GM12874 (cell line): ENCODE measurements around the gene SERPINE1.

Source experiments
- TF ChIP-seq, protein P1 (sequence below): IDR thresholded peaks from 2 replicates; pipeline ENCODE4 v1.5.1; 2011; ENCODE audit warnings: low read depth, mild to moderate bottlenecking, control low read depth, low read length, moderate library complexity; ENCODE audit not compliant: insufficient read depth

The SERPINE1 gene

DNA sequence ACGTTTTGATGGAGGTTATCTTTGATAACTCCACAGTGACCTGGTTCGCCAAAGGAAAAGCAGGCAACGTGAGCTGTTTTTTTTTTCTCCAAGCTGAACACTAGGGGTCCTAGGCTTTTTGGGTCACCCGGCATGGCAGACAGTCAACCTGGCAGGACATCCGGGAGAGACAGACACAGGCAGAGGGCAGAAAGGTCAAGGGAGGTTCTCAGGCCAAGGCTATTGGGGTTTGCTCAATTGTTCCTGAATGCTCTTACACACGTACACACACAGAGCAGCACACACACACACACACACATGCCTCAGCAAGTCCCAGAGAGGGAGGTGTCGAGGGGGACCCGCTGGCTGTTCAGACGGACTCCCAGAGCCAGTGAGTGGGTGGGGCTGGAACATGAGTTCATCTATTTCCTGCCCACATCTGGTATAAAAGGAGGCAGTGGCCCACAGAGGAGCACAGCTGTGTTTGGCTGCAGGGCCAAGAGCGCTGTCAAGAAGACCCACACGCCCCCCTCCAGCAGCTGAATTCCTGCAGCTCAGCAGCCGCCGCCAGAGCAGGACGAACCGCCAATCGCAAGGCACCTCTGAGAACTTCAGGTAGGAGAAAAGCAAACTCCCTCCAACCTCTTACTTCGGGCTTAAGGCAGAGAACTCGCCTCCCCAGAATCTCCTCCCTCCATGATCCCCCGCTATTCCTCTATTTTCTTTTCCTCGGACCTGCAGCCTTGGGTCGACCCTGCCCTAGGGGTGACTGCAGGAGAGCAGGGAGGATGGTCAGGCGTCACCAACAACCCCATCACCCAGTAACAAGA, at the start of gene SERPINE1:
SERPINE1 (plus strand) TSS at position 454 of the 809 bp plus-strand sequence. CDS start 1,290 bp downstream, outside the sequence.
- TF ChIP-seq, protein P1, sequence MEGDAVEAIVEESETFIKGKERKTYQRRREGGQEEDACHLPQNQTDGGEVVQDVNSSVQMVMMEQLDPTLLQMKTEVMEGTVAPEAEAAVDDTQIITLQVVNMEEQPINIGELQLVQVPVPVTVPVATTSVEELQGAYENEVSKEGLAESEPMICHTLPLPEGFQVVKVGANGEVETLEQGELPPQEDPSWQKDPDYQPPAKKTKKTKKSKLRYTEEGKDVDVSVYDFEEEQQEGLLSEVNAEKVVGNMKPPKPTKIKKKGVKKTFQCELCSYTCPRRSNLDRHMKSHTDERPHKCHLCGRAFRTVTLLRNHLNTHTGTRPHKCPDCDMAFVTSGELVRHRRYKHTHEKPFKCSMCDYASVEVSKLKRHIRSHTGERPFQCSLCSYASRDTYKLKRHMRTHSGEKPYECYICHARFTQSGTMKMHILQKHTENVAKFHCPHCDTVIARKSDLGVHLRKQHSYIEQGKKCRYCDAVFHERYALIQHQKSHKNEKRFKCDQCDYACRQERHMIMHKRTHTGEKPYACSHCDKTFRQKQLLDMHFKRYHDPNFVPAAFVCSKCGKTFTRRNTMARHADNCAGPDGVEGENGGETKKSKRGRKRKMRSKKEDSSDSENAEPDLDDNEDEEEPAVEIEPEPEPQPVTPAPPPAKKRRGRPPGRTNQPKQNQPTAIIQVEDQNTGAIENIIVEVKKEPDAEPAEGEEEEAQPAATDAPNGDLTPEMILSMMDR, result peak; percentile 31; the same call in 1 of the 2 replicates

DNA sequence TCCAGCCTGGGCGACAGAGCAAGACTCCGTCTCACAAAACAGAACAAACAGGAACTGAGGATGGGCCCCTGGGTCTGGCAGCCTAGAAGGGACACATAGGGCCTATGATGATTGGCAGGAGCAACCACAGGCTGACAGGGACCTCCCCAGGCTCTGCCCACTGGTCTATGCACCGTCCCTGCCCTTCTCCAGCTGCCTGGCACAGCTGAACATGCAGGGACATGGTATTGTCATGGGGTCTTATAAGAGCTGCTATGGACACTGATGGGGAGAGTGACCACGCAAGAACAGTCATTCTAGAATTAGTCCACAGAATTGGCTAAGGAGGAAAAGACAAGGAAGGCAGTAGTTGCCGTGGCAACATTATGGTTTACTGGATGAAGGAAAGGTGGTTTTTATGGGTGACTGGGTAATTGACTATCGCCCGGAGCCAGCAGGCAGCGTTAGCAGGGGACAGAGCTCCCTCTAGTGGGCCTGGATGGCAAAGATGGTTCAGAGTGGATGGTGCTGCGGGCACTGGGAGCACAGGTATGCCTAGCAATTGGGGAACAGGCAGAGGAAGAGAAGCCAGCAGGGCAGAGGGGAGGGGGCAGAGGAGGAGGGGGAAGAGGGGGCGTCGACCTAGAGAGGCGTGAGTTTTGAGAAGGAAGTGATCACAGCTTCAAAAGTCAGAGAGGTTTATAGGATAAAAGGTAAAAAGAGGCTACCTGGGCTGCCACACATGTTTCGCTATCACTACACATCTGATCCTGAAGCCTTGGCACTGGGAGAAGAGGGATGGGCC, 49.4 kb upstream of the SERPINE1 start:
- TF ChIP-seq, protein P1, result peak; percentile 96

DNA sequence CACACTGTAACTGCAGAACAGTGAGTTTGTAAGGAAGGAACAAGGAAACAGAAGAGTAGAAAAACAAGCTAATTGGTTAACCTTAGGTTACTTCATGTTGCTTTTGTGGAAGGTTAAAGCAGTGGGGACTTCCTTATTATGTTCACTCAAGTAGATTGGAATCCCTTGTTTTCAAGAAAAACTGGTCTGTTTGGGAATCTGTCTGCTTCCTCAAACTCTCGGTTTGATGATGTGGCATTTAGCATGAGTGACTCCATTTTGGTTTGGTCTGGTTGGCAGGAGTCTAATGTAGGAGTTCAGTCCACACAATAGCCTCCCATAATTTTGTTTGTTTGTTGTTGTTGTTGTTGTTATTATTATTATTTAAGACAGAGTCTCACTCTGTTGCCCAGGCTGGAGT, 45.5 kb upstream of the SERPINE1 start:
- TF ChIP-seq, protein P1, result no peak

DNA sequence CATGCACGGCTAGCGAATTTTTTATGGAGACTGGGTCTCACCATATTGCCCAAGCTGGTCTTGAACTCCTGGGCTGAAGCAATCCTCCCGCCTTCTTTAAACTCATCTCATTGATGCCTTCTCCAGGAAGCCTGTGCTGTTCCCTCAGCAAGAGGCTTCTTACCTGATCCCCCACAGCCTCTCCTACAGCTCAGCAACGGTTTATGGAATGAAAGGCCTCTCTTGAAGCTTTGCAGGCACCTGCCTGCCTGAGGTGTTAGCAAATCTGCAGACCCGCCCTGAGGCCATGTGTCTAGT, 42.1 kb upstream of the SERPINE1 start:
- TF ChIP-seq, protein P1, result no peak

DNA sequence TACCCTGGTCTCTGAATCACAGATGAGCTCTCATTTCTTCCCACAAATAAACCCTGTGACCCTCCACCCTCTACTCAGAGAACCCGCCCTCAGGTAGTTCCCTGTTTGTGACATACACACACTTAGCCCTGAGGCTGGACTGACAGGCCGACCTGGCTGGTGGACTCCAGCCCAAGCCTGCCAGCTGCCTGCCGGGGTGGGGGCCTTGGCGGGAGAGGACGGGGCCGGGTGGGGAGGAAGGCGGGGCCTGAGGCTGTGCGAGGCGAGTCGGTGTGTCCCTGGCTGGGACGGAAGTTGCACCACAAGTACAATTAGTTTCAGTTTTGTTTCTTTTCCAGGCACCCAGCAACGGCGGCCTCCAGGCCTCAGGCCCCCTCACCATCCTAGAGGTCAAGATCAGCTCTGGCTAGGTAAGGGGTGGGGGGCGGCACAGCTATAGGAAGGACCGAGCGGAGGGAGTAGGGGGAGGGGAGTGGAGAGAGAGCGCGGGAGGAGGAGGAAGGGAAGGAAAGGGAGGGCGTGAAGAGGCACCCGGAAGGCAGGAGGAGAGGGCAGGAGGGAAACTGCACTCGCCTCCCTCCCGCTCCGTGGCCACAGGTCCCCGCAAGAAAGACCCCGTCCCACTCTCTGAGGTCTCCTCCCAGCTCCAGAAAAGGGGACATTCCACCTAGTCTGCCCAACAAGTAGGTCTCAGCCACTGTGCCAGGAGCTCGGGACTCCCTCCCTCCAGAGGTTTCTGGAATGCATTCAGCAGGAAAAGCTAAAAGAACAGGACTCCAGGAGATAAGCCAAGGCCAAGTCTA, 41.5 kb upstream of the SERPINE1 start, which contains the start of gene TRIM56:
TRIM56 (plus strand) TSS at position 320 of the 803 bp plus-strand sequence. CDS start 1,832 bp downstream, outside the sequence.
- TF ChIP-seq, protein P1, result no peak

DNA sequence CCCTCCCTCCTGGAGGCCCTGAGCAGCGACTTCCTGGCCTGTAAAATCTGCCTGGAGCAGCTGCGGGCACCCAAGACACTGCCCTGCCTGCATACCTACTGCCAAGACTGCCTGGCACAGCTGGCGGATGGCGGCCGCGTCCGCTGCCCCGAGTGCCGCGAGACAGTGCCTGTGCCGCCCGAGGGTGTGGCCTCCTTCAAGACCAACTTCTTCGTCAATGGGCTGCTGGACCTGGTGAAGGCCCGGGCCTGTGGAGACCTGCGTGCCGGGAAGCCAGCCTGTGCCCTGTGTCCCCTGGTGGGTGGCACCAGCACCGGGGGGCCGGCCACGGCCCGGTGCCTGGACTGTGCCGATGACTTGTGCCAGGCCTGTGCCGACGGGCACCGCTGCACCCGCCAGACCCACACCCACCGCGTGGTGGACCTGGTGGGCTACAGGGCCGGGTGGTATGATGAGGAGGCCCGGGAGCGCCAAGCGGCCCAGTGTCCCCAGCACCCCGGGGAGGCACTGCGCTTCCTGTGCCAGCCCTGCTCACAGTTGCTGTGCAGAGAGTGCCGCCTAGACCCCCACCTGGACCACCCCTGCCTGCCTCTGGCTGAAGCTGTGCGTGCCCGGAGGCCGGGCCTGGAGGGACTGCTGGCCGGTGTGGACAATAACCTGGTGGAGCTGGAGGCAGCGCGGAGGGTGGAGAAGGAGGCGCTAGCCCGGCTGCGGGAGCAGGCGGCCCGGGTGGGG, 39.4 kb upstream of the SERPINE1 start:
- TF ChIP-seq, protein P1, result no peak
